GM18868 (cell line): ENCODE data around the gene NDRG4.

ENCODE experiments used
- ATAC-seq: cut with Tn5 transposase; IDR thresholded peaks from one replicate; pipeline ENCODE4 v1.9.1; 2021; ENCODE audit warnings: mild to moderate bottlenecking, moderate library complexity; ENCODE audit not compliant: unreplicated experiment

The NDRG4 gene

GRCh38 chr16:58508671-58509251 lies 8.8 kb downstream of the NDRG4 start:
- ATAC-seq = no peak

GRCh38 chr16:58509256-58510096 lies 9.5 kb downstream of the NDRG4 start:
- ATAC-seq = no peak

DNA sequence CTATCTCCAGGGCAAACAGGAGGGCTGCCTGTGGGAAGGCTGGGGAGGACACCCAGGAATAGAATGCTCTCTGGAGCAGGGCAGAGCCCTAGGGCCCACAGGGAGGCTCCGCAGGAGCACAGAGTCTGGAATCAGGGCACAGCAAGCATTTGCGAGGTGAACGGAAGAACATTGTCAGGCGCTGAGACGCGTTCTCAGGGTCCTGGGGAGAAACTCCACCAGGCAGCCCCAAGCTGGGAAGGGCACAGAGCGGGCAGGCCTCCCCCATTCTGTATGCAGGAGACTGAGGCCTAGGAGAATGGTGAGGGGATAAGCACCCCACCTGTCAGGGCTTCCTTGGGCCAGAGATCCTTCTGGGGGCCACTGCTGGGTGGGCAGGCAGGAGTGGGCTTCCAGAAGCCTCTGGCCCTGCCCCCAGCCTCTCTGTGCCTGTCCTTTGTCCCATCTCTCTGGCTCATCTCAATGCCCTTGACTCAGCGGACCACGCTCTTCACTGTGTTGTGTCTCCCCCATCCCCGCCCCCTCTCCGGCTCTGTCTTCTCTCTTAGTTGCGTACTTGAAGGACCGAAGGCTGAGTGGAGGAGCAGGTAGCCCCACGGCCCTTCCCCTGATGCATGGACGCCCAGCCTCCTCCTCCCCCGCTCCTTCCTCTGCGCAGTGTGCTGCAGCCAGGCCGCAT lies 10.3 kb downstream of the NDRG4 start:
- no peak for ATAC-seq

DNA sequence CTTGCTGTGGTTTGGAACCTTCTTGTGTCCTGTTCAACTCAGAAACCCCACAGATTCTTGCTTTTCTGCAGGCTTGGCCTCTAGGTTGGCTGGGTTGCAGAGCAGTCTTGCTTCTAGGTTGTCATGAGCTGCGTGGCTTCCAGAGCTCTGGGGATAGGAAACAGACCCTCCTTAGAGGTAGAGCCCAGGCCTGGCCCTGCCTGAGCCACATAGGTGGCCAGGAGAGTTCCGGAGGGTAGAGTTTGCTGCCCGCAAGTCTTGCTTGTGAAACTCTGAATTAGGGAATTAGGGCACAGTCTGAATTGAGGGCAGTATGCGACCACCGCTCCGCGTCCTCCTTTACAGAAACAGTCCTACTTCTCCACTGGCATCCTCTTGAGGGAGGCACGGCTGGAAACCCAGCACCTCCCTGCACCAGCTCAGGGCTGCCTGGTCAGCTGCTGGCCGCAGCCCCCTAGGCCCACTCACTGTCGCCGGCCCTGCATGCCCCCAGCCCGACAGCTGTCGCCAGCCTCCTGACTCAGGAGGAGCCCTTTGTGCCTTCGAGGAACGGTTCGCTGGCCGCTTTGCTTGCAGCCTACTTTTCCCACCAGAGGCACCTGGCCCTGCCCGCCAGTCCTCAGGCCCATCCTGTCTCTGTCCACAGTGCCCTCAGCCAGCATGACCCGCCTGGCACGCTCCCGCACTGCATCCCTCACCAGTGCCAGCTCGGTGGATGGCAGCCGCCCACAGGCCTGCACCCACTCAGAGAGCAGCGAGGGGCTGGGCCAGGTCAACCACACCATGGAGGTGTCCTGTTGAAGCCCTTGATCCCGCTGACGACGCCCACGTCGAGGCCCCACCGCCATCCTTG lies 11.1 kb downstream of the NDRG4 start:
- ATAC-seq = no peak

GRCh38 chr16:58511933-58512815 lies 12.2 kb downstream of the NDRG4 start:
- ATAC-seq = peak; percentile 33

DNA sequence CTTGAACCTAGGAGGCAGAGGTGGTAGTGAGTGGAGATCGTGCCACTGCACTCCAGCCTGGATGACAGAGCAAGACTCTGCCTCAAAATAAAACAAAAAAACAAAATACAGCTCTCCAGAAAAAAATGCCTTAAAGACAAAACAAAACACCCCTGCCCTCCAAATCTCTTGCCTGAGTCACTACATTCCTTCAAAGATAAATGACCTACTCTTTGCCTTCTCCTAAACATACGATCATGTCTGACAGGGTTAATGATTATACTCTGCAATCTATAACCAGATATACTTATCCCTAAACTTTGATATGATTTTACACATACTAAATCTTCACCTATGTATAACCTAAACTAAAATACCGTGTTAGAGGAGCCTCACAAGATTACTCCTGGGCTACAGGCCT lies 13.9 kb downstream of the NDRG4 start:
- ATAC-seq = no peak

DNA sequence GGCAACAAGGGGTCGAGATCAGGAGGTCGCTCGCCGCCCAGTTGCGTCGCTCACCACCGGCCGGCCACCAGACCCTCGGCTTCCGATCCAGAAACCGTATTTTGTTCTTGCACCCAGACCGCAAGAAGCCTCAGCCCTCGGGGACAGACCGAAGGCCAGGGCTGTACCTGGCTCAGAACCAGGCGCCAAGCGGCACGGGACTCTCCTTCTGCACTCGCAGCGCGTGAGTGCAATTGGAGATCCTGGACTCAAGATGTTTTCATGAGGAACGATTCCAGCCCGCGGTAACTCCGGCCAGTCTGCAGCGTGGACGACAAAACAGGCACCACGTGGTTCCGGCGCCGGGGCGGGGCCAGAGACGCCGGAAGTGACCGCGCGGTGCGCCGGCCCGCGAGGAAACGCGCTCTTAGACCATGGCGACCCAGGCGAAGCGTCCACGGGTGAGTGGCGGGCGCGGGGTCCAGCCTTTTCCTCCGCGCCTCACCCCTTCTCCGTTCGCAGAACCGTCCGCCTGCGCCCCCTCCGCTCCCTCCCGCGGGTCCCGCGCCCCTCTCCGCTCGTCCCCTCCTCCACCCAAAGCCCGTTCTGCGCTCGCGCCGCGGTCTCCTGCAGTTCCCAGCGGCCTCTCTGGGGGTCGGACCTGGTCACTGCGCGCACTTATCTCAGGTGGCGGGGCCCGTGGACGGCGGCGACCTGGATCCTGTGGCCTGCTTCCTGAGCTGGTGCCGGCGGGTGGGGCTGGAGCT lies 15.4 kb downstream of the NDRG4 start, which contains the start of gene SETD6:
SETD6 (plus strand) TSS at position 393 of the 746 bp plus-strand sequence; CDS start at position 414, 21 bp downstream.
- ATAC-seq = peak; percentile 78

GRCh38 chr16:58515871-58516767 lies 16.2 kb downstream of the NDRG4 start:
- ATAC-seq = peak; percentile 42

DNA sequence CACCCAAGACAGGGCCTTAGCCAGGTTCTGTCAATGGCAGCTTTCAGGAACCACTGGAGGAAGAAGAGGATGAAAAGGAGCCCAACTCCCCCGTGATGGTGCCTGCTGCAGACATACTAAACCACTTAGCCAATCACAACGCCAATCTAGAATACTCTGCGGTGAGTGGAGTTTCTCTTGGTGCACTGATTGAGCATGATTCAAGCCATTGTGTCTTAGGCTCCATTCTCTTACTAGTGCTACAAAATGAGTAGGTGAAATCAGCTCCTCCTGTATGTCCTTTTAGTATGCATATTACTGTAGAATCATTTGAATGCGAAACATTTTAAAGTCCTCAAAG lies 16.8 kb downstream of the NDRG4 start:
- no peak for ATAC-seq

DNA sequence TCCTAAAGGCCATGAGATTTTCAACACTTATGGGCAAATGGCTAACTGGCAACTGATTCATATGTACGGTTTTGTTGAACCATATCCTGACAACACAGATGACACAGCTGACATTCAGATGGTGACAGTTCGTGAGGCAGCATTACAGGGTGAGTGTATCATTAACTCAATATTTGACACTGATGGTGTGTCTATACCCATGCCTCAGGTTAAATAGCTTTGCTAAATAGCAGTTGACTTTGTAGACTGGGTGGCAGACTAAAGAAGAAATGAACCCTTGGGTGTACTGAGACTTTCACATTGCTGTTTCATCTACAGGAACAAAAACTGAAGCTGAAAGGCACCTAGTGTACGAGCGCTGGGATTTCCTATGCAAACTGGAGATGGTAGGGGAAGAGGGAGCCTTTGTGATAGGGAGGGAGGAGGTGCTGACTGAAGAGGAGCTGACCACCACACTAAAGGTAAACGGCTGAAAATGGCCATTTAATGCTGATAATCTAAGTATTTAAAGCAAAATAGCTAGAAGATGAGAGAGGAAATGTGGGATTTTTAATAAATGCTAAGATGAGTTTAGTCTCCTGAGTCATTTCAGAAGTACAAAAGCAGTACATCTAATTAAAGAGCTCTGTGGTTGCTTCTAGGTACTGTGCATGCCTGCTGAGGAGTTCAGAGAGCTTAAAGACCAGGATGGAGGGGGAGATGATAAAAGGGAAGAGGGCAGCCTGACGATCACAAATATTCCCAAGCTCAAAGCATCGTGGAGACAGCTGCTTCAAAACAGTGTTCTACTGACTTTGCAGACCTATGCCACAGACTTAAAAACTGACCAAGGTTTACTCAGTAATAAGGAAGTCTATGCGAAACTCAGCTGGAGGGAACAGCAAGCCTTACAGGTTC lies 18.4 kb downstream of the NDRG4 start:
- peak; percentile 49 for ATAC-seq

DNA sequence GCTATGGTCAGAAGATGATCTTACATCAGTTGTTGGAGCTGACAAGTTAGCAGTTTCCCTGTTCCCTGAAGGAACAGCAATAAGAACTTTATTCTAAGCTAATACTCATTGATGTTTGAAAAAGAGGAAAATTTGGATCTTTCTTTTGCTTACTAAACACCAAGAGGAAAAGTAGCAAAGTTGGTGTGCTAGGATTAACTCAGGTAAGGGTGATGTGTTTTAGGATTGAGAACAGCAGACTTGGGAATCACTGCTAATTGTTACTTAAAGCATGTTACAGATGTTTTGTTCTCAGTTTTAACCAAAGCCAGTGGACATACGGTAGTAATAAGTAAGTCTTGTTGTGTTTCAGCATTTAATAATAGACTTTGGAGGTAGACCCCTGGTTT lies 19.0 kb downstream of the NDRG4 start:
- no peak for ATAC-seq

DNA sequence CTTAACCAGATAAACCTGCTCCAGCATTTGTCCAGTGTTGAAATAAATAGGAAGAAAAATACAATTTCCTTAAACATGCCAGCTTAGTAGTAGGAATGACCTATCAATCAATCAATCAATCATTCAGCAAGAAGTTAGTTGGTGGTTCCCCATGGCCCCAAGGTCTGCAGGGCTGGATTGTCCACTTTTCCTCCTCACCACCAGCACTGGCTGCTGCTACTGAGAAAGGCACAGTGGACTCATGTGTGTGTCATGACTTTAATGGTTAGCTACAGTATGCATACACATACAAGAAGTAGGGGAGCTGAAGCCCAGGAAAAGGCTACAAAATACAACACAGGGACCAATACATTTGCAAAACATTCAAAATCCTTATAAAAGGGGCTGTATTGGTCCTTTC lies 19.8 kb downstream of the NDRG4 start:
- ATAC-seq = no peak

DNA sequence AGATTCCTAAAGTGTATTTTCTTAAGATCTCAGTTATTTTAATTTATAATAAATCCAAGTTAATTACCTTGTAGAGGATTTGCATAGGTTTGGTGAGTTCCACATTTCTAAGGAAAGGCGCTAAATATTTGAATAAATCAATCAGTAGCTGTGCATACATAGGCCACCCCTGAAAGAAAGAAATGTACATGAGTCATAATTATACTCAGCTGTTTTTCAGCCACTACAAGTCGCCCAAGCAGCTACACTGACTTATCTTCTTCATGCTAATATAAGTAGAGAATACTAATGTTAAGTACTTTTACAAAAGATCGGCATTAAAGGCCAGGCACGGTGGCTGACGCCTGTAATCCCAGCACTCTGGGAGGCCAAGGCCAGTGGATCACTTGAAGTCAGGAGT lies 30.2 kb downstream of the NDRG4 start:
- ATAC-seq = no peak

- ATAC-seq = no peak
Observed at GRCh38 chr16:58532414-58532813, 32.5 kb downstream of the NDRG4 start.

- no peak for ATAC-seq
Observed at GRCh38 chr16:58533751-58534470, 34.0 kb downstream of the NDRG4 start.

GRCh38 chr16:58535100-58535499 lies 35.2 kb downstream of the NDRG4 start:
- ATAC-seq = no peak

DNA sequence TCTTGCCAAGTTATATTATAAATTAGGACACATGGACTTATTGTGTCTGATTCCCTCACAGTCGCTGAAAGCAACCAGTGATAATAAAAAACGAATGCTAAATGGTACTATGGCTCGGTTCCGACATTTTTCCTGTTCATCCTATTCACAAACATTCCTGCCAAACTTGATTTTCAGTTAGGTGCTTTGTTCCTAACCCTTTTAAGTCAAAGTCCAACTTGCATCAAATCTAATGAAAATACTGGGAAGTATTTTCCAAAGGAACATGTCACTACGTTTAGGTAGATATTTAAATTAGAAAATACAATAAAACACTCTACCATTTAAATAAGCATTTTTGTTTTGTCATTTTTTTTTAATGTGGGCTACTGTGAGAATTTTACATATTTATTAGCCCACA lies 36.3 kb downstream of the NDRG4 start:
- no peak for ATAC-seq
